ENCODE data around the gene JADE1. TPM values are rescaled to one million over a fixed set of nuclear protein-coding genes. Genes with fewer than 3 reads are reported as not detected.

The JADE1 gene
- total RNA-seq, 1 experiment from 2014 or later: 192 TPM

DNA sequence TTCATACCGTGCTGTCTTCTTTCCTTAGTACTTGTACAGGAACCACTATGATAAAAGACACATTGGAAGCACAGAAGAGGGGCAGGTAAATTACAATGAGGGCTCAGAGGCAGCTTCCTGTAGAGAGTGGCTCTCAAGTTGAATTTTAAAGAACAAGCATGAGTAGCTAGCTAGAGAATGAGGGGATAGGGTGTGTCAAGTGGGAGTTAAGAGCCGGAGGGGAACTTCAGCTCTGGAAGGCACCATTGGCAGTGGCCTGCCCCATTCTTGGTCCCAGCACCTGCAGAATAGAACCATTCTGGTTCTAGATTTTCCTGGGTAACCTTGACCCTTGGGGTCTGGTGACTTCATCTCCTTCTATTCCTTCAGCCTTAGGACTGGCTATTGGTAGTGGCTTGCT is 34.0 kb upstream of the JADE1 start:
- Mint-ChIP-seq H3K9me3 (peaks cover 7 to 18% of the 10 kb centered on the region in 2 experiments), H3K4me1 (peaks cover 16 to 30% of the 10 kb centered on the region in 2 experiments), H3K27ac (no peak overlapping the region; a peak in 1 of 7 replicates), H3K4me3 (no peak overlapping the region), H3K36me3 (ENCODE audit: insufficient read depth in 1 of 3, low read depth in 3 of 3) (peaks cover 0 to 12% (median 6%) of the 10 kb centered on the region in 3 experiments; a peak in 4 of 7 replicates), H3K27me3 (ENCODE audit: low read depth) (no peaks in the 10 kb centered on the region)
- H3K56ac ChIP-seq (ENCODE audit: insufficient read length, low read depth, low read length): no peak overlapping the region
- no peak overlapping the region for H4K91ac ChIP-seq (ENCODE audit: insufficient read length, low read depth, low read length)
- no peak overlapping the region for H2AK5ac ChIP-seq (ENCODE audit: insufficient read length, low read length)
- H3K23ac ChIP-seq (ENCODE audit: insufficient read length, low read depth, low read length): no peak overlapping the region
- H3K9ac ChIP-seq (ENCODE audit: extremely low read depth, insufficient read length, low read length): no peak overlapping the region
- no peak overlapping the region for H4K8ac ChIP-seq (replicated peaks; ENCODE audit: insufficient read length, low read depth, low read length)
- TF ChIP-seq, protein P1, sequence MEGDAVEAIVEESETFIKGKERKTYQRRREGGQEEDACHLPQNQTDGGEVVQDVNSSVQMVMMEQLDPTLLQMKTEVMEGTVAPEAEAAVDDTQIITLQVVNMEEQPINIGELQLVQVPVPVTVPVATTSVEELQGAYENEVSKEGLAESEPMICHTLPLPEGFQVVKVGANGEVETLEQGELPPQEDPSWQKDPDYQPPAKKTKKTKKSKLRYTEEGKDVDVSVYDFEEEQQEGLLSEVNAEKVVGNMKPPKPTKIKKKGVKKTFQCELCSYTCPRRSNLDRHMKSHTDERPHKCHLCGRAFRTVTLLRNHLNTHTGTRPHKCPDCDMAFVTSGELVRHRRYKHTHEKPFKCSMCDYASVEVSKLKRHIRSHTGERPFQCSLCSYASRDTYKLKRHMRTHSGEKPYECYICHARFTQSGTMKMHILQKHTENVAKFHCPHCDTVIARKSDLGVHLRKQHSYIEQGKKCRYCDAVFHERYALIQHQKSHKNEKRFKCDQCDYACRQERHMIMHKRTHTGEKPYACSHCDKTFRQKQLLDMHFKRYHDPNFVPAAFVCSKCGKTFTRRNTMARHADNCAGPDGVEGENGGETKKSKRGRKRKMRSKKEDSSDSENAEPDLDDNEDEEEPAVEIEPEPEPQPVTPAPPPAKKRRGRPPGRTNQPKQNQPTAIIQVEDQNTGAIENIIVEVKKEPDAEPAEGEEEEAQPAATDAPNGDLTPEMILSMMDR (conservative IDR thresholded peaks at IDR 0.05): no peak
- no peak overlapping the region for H2BK120ac ChIP-seq (ENCODE audit: low read depth, low read length, poor library complexity, severe bottlenecking)
- H3T11ph ChIP-seq (ENCODE audit: low read length): no peak overlapping the region
- H3K27me3 ChIP-seq (ENCODE audit: insufficient read depth, low read length): no peaks in the 10 kb centered on the region
- no peak overlapping the region for H2BK15ac ChIP-seq (ENCODE audit: low read depth, low read length)
- no peak for DNase-seq
- no peak overlapping the region for H3K4ac ChIP-seq (ENCODE audit: low read depth, low read length)
- no peaks in the 10 kb centered on the region for H3K23me2 ChIP-seq (ENCODE audit: insufficient read length, low read depth, low read length, poor library complexity, severe bottlenecking)
- no peak overlapping the region for H2BK12ac ChIP-seq (ENCODE audit: insufficient read length, low read depth, low read length)
- no CpG with 5 or more reads among the region's 2 CpGs for WGBS (ENCODE audit: extremely low coverage, insufficient read length, low lambda C conversion rate)
- no peaks in the 10 kb centered on the region for H3K9me3 ChIP-seq (ENCODE audit: control insufficient read depth, low read depth, low read length)
- H3K79me2 ChIP-seq (ENCODE audit: insufficient read depth, low read length): no peaks in the 10 kb centered on the region
- H3K14ac ChIP-seq (ENCODE audit: insufficient read depth, low read length): no peak overlapping the region
- H4K5ac ChIP-seq (ENCODE audit: insufficient read length, low read depth, low read length): no peak overlapping the region
- no peak overlapping the region for H2BK20ac ChIP-seq (ENCODE audit: low read depth, low read length, poor library complexity, severe bottlenecking)
- no peaks in the 10 kb centered on the region for H4K20me1 ChIP-seq (ENCODE audit: control insufficient read depth, insufficient read depth, insufficient read length)
- no peak overlapping the region for H2AFZ ChIP-seq (ENCODE audit: low read length)
- H3K27ac ChIP-seq (ENCODE audit: insufficient read length, low read depth, low read length): no peak overlapping the region
- H3K4me2 ChIP-seq (ENCODE audit: insufficient read depth, insufficient read length, low read length): no peak overlapping the region
- no peak overlapping the region for H3K18ac ChIP-seq (ENCODE audit: insufficient read length, low read depth, low read length)
- 0 out of 2 replicates have a peak, but pooled peaks cover 3% of the 10 kb centered on the region for H3K4me1 ChIP-seq (ENCODE audit: insufficient read depth, low read length)
- H2BK5ac ChIP-seq (ENCODE audit: insufficient read length, low read length): no peak overlapping the region
- no peaks in the 10 kb centered on the region for H3K79me1 ChIP-seq (ENCODE audit: insufficient read depth, low read depth, low read length, poor library complexity, severe bottlenecking)

All from H9 (cell line).